H1 (cell line): ENCODE measurements around the gene GINS2. TPM values are rescaled to one million over a fixed set of nuclear protein-coding genes. Genes with fewer than 3 reads are reported as not detected.

ENCODE experiments used
- EGR1 ChIP-seq: IDR thresholded peaks from 2 replicates; pipeline ENCODE4 v1.6.1; 2011; ENCODE audit warnings: low read depth, low read length, borderline replicate concordance
- RAD21 ChIP-seq, 2 experiments: IDR thresholded peaks in 1 of 2; conservative IDR thresholded peaks in 1 of 2; 2 replicates each; pipeline ENCODE4 v1.6.1; 2011; ENCODE audit warnings: low read depth in 2 of 2, low read length in 2 of 2, improper control_type of control experiment in 1 of 2, inconsistent platforms in 1 of 2, mild to moderate bottlenecking in 1 of 2, moderate library complexity in 1 of 2
- RNF2 ChIP-seq: fragments of 200-900, 300-1000 bp; sonication (generic); IDR thresholded peaks from 2 replicates; pipeline ENCODE4 v1.7.1; 2016; ENCODE audit warnings: borderline replicate concordance, low read depth, mild to moderate bottlenecking, antibody characterized with exemption, low read length; ENCODE audit not compliant: poor library complexity, severe bottlenecking; ENCODE audit errors: missing control alignments
- polyA plus RNA-seq, 7 experiments: library from polyadenylated mRNA; depleted of rRNA in 3 of 7; stranded (reverse) in 5 of 7; unstranded in 2 of 7; fragments of >200 nt in 5 of 7; fragments of 200-250 nt in 2 of 7; gene quantifications; 1 replicate in 5 of 7; 2 replicates in 1 of 7; 4 replicates in 1 of 7; pipeline versions ENCODE4 v1.2.1 to v1.2.3, GENCODE V29; 2011 to 2013; ENCODE audit warnings: missing spikeins in 2 of 7, mixed read lengths in 2 of 7
- total RNA-seq: library from RNA; stranded (reverse); fragmentation: NEBNext Ultra II Directional; extraction: Animal tissue kit (Norgen Biotek cat#: 25700); gene quantifications from 2 replicates; pipeline ENCODE4 v1.2.1, GENCODE V29; 2021

GINS2 gene
- total and polyA plus RNA-seq, 2 of the 8 experiments (the other 6 are each of a cell fraction or from before 2014, with no cell fraction given), result 29.4 to 59.1 TPM

GRCh38 chr16:85663891-85664321 is 24.8 kb downstream of the GINS2 start (continued):
- TF ChIP-seq RAD21 (IDR thresholded peaks at IDR 0.05 in 1 of 2, conservative IDR thresholded peaks at IDR 0.05 in 1 of 2; ENCODE audit: low read depth in 2 of 2, low read length in 2 of 2) (no peak), EGR1 (no peak), RNF2 (no peak)
